ENCODE measurements around the gene GANC.
"Not testable (repeated sequence)": the region's sequence is repeated elsewhere in the genome, so short reads cannot be mapped to it uniquely, and the experiment has no call there.

The GANC gene

DNA sequence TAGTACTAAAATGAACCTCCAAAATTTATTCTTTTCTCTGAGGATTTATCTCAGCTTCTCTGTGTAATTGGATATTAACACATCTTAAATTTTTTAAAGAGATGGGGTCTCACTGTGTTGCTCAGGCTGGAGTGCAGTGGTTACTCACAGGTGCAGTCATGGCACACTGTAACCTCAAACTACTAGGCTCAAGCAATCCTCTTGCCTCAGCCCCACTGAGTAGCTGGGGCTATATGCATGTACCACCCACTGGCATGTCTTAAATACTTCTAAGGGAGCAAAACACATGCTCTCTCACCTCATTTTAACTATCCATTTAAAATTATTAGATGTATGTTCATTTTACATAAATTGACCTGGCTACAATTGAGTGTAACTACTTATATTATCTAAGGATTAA, 11.6 kb downstream of the GANC start:
- DNase-seq, result no peak

GRCh38 chr15:42285034-42285433, 12.0 kb downstream of the GANC start:
- DNase-seq, result no peak

- no peak for DNase-seq
These were observed 13.5 kb downstream of the GANC start for GRCh38 chr15:42286445-42287029.

DNA sequence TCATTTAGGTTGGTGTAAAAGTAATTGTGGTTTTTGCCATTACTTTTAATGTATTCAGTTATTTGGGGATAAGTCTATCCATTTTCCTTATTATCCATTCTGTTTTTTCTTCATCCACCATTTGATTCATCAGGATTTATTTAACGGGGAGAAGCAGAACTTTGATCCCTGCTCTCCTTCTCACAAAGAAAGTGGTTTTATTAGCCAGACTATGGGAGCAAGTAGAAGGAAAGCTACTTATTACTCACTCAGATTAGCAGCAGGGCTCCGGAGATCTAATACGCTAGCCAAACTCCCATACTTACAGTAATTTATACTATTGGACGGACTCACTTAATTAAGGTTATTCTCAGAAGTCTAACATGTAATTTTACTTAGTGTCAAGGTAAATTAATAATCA, 14.9 kb downstream of the GANC start:
- DNase-seq, result no peak

GRCh38 chr15:42289166-42289565, 16.2 kb downstream of the GANC start:
- no peak for DNase-seq

GRCh38 chr15:42301004-42301403, 28.0 kb downstream of the GANC start:
- DNase-seq, result not testable (repeated sequence)

DNA sequence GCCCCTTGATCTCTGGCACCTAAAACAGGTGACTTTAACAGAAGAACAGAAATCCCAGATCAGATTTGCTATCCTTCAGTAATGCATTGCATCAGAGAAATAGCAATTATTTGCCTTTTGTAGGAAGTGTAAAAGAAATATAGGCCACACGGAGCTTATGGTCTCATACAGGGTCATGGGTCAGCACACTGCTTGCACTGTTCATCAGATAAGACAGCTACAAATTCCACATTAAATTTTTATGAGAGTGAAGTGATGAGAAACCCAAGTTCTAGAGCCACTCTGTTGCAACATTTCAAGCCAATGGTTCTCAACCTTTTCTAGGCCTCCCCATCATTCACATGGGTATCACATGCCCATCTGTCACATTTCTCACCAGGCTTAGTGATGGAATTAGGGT, 33.7 kb downstream of the GANC start:
- DNase-seq, result no peak

GRCh38 chr15:42313463-42313862, 40.5 kb downstream of the GANC start:
- DNase-seq, result no peak

DNA sequence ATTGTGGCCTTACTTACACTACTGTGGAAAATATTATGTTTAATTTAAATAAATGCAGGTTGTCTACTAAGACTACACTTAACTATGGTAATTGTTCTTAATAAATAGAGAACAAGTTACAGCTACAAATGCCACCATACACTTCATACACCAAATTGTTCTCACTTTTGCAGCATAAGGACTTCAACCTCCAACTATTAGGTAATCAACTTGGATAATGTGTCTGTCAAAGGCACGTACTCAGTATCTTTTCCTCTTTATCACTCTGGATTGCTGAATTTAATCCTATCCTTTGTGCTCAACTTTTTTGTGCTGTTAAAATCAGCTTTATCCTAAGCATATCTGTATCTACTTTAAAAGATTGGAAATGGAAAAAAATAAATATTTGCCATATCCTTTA, 41.8 kb downstream of the GANC start:
- DNase-seq, result no peak

- peak; percentile 7 for DNase-seq
These were observed 42.5 kb downstream of the GANC start for GRCh38 chr15:42315521-42315920.

- not testable (repeated sequence) for DNase-seq
These were observed 43.3 kb downstream of the GANC start for GRCh38 chr15:42316282-42316805.

GRCh38 chr15:42319206-42319605, 46.2 kb downstream of the GANC start:
- DNase-seq, result no peak

GRCh38 chr15:42324308-42324707, 51.3 kb downstream of the GANC start:
- no peak for DNase-seq

DNA sequence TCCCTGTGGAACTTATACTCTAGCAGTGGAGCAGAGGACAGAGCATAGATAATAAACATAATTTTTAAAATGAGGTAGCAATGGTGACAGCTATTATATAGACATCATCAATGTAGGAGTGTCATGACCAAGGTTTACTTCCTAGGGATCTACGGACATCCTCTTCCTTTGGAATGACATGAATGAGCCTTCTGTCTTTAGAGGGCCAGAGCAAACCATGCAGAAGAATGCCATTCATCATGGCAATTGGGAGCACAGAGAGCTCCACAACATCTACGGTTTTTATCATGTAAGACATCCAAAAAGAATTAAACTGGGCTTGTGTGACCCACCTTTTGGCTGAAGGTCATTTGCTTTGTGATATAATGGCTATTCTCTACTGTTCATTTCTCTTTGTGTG, 56.2 kb downstream of the GANC start:
- DNase-seq, result no peak

- DNase-seq, result no peak
These were observed 57.0 kb downstream of the GANC start for GRCh38 chr15:42329992-42330391.

DNA sequence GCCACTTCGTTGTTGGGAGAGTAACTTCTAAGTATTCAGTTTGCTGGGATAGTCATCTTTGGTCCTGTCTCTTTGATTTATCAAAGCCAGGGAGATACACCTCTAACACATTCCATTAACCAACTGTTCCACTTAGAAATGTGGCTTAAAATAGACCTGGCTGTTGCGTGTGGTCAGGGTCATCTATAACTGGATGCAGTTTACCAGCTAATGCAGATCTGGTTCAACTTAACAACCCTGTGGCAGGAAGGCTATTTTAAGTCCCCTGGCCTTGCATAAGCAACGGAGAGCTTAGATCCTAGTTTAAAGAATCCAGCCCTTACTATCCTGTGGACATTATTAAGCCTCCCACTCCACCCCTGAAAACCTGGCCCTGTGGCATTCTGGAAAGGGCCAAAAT, 58.2 kb downstream of the GANC start:
- no peak for DNase-seq

GRCh38 chr15:42332331-42332730, 59.3 kb downstream of the GANC start:
- peak; percentile 6 for DNase-seq

DNA sequence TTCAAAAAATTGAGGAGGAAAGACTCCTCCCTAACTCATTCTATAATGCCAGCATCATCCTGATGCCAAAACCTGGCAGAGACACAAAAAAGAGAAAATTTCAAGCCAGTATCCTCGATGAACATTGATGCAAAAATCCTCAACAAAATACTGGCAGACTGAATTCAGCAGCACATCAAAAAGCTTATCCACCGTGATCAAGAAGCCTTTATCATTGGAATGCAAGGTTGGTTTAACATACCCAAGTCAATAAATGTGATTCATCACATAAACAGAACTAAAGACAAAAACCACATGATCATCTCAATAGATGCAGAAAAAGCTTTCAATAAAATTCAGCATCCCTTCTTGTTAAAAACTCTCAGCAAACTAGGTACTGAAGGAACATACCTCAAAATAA, 62.1 kb downstream of the GANC start:
- no peak for DNase-seq

DNA sequence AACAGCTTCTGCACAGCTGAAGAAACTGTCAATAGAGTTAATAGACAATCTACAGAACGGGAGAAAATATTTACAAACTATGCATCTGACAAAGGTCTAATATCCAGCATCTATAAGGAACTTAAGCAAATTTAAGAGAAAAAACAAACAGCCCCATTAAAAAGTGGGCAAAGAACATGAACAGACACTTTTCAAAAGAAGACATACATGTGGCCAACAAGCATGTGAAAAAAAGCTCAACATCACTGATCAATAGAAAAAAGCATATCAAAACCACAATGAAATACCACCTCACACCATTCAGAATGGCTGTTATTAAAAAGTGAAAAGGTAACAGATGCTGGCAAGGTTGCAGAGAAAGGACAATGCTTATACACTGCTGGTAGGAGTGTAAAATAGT, 63.6 kb downstream of the GANC start:
- not testable (repeated sequence) for DNase-seq

- not testable (repeated sequence) for DNase-seq
These were observed 64.1 kb downstream of the GANC start for GRCh38 chr15:42337104-42337503.

- no peak for DNase-seq
These were observed 65.5 kb downstream of the GANC start for GRCh38 chr15:42338500-42338899.

GRCh38 chr15:42343596-42344232, 70.7 kb downstream of the GANC start:
- DNase-seq, result no peak

- DNase-seq, result no peak
These were observed 71.8 kb downstream of the GANC start for GRCh38 chr15:42344763-42345162.

- no peak for DNase-seq
These were observed 72.5 kb downstream of the GANC start for GRCh38 chr15:42345504-42345903.

DNA sequence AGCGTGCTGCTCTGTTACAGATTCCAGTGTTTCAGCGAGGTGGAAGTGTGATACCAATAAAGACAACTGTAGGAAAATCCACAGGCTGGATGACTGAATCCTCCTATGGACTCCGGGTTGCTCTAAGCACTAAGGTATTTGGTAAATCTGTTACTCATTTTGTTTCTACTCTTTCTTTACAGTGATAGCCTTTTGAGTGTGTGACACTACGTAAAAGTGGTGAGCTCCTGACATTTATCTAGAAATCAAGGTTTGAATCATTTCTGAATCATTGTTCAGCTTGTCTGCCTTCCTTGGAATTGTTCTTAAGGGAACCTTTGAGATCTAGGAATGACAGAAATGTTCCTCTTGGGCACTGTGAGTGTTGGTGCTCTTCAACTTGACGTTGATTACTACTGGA, 75.1 kb downstream of the GANC start:
- DNase-seq, result peak; percentile 51
